ENCODE measurements around the gene LAMP1.

- TF ChIP-seq EZH2 (IDR thresholded peaks at IDR 0.05; ENCODE audit: low read depth, unreplicated experiment) (no peak), ETS1 (IDR thresholded peaks at IDR 0.05) (no peak), JUNB (IDR thresholded peaks at IDR 0.05; ENCODE audit: unreplicated experiment) (no peak), POLR2AphosphoS5 (IDR thresholded peaks at IDR 0.05; ENCODE audit: low read depth) (no peak), CTCF (conservative IDR thresholded peaks at IDR 0.05; ENCODE audit: low read depth in 2 of 2) (no peak)
These were observed 64.4 kb downstream of the LAMP1 start for GRCh38 chr13:113361406-113361805.

Measured in GM23338 (cell line).